Hematopoietic multipotent progenitor cell treated with erythropoietin and hydrocortisone succinate and interleukin-3 and kit ligand, for 4 days (in vitro differentiated cells): ENCODE results near the gene APOA4.
"Not testable (repeated sequence)": the region's sequence is repeated elsewhere in the genome, so short reads cannot be mapped to it uniquely, and the experiment has no call there.

ENCODE experiments used
- DNase-seq: peaks from one replicate; pipeline ENCODE4 v3.0.0-alpha.2; 2015

APOA4 gene

DNA sequence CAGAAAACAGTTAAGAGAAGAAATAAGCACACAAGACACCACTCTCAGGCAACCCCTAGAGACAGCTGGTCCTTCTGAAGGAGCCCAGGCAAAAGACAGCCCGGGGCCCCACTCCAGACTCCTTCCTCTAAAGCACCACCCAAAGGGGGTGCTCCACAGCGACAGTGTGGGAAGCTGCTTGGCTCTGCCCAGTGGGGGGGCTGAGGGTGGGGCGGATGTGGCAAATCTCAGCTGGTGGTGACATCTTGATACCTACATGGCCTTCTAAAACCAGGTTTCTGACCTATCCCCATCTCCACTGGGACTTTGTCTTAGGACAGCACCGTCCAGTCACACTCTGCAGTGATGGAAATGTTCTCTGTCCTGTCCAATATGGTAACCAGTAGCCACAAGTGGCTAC is 24.5 kb upstream of the APOA4 start:
- DNase-seq: no peak

DNA sequence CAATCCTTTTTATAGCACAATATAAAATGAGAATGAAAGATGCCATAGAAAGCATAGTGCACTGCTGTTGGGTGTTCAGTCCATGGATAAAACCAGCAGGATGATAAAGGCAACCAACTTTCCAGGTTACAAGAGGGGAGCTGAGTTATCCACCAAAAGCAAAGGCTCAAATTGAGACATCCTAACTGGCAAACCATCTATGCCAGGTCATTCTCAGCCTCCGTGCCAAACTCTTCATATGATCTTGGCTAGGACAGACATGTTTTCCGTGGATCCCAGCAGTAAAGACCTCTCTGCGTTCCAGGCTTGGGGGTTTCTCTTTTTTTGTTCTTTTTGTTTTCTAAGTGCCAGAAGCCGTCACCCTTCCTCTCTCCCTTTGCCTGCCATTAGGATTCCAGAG is 21.6 kb upstream of the APOA4 start:
- no peak for DNase-seq

DNA sequence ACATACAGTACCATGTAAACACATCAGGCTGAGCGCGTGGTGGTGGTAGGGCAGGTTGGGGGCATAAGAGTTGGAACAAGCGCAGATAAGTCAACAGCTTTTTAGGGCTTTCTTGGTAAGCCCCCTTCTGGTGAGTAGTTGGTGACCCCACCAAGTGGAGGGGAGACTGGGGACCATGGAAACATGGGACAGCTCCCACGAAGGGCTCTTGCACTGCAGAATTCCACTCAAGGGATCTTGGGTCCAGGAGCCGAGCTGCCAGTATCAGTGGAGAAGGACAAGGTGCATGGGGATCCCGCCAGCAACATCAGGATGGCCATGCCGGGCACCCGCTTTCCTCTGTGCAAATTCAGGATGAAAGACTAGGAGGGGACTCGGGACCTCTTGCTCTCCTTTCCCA is 20.6 kb upstream of the APOA4 start:
- DNase-seq: no peak

DNA sequence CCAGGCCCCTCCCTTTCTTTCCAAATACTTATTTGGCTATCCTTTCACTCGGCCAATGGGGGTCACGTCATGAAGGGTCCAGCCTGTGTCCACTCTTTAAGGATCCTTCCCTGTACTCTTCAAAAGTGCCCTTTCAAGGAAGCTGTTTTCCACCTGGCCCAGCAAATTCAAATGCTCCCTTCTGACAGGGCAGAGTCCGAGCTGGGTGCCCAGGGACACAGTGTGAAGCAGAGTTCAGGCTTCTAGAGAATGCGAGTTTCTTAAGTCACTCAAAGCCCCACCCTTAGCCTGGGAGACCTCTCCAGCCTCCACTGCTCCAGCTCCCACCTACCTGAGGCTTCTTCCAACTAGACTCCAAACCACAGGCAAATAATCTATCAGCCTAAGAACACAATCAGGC is 19.8 kb upstream of the APOA4 start:
- no peak for DNase-seq

DNA sequence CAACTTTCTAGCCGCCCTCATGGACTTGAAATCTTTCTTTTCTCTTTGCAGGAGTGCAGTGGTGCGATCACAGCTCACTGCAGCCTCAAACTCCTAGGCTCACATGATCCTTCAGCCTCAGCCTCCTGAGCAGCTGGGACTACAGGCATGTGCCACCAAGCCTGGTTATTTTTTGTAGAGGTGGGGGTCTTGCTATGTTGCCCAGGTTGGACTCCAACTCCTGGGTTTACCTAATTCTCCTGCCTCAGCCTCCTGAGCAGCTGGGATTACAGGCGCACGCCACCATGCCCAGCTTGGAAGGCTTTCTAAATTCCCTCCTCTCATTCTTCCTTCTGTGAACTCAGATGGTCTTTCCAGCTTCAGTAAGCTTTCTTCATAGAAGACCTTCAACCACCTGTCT is 19.0 kb upstream of the APOA4 start:
- DNase-seq: no peak

DNA sequence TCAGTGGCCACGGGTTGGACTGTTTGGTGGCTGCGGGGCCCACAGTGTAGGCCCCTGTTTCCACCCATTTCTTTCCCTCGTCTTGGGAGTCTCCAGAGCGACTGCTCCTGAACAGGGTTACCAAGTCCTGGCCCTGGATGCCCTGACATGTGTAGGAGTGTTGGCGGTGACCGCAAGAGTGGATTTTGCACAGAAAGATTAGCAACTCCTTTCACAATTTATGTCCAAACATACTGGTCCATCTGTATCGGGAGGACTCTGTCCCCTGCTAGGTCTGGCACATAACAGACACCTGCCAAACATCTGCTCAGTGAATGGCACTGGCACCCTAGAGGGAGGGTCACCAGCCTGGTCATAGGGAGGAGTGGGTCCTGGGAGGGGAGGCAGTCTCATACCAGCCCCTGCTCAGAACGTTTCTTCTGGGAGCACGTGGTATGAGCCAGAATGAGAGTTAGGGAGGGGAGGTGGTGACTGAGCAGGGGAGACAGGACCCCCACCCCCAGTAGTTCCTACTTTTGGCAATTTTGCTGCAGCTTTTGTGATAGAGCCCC is 17.7 kb upstream of the APOA4 start:
- no peak for DNase-seq

DNA sequence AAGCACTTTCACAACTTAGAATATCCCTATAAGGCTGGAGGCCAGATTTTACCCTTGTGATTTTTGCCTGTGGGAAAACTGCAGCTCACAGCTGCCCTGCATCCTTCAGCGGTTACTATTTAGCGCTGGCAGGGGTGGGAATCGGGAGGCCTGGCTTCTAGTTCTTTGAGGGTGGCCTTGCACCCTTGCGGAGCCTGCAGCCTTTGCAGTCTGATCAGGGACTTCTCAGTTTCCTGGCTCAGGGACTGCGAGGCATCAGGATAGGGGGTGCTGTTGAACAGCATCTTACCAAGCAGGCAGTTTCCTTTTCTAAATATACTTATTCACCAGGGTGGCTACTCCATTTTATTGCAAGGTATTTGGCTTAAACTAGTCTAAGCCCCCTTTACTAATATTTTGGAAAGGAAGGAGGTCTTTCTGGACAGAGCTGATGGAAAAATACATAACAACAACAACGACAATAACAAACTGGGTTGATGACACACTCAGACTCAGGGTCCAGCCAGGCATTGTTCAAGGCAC is 17.2 kb upstream of the APOA4 start:
- DNase-seq: peak; percentile 49

DNA sequence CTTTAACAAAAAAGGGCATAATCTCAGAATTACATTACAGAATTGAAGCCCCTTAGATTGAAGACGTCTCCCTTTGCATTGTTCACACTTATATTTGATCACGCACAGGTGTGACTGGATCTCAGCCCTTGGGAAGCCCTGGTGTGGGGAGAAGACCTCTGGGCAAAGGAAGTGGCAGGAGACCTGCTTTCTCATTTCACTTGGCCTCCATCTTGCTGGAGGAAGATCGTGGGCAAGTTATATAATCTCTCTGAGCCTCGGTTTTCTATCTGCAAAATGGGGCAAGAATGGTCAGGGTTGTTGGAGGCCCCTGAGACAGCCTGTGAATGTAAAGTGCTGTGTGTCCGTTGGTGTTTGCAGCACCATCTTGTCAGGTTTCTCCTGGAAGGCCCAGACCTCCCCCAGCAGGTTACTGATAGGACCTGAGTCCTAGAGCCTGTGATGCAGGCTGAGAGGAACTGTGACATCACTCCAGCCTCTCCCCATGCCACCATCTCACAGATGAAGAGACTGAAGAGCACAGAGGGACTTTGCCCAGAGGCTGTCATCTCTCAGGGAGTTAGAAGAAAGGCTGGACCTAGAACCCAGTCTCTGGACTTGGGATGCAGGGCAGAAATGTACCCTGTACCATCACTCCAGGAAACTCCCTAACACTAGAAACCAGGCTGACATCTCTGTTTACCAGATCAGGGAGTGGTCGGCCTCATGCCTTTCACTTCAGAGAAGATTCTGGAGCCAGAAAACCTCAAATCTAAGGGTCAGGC is 15.4 kb upstream of the APOA4 start:
- DNase-seq: no peak

DNA sequence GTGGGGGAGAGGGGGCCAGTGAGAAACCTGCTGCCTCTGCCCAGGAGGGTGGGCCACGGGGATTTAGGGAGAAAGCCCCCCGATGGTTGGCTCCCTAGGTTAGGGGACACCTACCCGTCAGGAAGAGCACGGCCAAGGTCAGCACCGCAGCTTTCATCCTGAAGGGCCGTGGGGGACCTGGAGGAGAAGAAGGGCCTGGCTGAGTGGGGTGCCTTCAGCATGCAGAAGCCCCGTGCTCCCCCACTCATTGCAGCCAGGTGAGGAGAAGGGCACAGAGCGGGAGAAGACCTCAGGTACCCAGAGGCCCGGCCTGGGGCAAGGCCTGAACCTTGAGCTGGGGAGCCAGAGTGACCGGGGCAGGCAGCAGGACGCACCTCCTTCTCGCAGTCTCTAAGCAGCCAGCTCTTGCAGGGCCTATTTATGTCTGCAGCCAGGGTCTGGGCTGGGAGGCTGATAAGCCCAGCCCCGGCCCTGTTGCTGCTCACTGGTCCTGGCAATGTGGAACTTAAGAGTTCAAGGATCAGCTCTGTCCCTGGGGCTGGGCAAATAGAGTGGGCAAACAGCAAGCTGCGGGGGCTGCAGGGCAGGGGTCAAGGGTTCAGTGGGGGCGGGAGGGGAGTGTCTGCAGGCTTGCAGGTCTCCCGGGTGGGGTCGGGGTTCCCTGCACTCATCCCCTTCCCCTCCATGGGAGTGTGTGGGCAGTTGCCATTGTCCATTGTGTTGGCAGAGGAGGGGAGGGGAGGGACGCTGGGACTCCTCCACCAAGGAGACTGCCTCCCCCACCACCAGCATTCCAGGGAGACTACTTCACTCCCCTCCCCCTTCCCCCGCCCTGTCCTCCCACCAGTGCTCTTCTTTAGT is 14.4 kb upstream of the APOA4 start, which contains the start of gene APOA1:
TSS of gene APOA1 (minus strand) at position 392 of the 861 bp plus-strand sequence. CDS start at position 157, 235 bp downstream.
- no peak for DNase-seq

DNA sequence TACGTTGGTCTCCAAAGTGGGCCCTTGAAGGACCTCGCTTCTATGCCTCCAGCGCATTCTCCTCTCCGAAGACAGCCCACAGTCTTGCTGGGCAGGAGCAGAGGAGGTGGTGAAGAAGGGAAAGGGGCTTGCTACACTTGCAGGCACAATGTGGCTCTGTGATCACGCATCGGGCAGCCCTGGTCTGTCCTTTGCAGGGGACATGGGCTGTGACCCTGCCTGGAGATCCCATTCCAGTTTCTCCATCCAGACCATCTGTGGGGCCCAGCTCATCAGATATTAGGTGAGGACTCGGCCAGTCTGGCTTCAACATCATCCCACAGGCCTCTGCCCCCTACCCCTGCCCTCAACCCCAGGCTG is 13.5 kb upstream of the APOA4 start:
- DNase-seq: no peak

DNA sequence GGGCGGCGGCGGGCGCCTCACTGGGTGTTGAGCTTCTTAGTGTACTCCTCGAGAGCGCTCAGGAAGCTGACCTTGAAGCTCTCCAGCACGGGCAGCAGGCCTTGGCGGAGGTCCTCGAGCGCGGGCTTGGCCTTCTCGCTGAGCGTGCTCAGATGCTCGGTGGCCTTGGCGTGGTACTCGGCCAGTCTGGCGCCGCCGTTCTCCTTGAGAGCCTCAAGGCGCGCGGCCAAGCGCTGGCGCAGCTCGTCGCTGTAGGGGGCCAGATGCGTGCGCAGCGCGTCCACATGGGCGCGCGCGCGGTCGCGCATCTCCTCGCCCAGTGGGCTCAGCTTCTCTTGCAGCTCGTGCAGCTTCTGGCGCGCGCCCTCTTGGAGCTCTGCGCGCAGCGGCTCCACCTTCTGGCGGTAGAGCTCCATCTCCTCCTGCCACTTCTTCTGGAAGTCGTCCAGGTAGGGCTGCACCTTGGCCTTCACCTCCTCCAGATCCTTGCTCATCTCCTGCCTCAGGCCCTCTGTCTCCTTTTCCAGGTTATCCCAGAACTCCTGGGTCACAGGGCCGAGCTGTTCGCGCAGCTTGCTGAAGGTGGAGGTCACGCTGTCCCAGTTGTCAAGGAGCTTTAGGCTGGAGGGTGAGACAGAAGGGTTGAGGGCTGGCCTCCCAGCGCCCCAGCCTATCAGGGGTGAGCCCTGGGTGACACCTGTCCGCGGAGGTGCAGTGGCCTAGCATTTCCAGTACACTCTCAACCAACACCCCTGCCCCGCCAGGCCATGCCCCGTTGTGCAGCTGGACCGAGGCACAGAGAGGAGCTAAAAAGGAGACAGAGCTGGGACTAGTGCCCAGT is 12.9 kb upstream of the APOA4 start:
- DNase-seq: peak; percentile 97

DNA sequence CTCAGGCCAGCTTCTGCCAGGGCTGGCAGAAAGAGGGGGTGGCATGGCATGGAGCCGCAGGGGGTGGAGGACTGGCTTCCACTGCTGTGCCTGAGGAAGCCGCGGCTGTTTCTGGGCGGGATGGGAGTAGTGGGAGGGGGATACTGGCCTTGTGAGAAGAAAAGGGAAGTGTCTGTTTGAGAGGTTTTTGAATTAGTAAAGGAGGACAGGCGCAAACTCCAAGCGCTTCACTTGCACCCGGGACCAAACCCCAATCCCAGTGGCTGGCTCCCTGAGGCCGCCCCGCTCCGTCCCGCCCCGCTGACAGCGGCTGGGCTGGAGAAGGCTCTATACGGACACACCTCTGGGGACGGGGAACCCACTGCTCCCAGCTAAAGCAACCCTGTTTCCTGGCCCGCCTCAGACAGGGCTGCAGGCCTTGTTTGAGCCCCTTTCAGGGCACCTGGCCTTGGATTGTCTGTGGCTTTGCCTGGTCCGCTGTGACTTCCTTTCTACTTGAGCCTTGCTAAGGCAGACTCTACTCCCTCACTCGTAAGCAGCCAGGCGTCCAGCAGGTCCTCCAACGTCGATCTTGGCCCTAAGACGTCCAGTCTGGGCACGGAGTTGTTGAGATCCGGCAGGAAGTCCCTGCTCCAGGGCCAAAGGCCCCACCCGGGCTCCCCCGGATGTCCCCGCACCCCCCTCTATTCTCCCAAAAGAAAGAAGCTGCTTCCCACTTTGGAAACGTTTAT is 12.1 kb upstream of the APOA4 start:
- DNase-seq: peak; percentile 74

DNA sequence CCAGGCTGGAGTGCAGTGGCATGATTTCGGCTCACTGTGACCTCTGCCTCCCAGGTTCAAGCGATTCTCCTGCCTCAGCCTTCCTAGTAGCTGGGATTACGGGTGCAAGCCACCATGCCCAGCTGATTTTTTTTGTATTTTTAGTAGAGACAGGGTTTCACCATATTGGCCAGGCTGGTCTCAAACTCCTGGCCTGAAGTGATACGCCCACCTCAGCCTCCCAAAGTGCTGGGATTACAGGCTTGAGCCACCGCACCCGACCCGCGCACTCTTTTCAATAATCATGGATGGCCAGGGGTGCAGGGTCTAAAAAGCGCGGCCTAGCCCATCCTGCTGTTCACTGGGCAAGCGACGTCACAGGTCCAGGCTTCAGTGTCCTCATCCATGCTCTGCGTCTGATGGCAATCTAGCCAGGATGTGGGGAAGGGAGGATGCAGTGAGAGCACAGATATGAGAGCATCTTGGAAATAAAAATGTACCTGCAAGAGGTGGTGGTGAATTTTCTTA is 11.5 kb upstream of the APOA4 start:
- DNase-seq: not testable (repeated sequence)

DNA sequence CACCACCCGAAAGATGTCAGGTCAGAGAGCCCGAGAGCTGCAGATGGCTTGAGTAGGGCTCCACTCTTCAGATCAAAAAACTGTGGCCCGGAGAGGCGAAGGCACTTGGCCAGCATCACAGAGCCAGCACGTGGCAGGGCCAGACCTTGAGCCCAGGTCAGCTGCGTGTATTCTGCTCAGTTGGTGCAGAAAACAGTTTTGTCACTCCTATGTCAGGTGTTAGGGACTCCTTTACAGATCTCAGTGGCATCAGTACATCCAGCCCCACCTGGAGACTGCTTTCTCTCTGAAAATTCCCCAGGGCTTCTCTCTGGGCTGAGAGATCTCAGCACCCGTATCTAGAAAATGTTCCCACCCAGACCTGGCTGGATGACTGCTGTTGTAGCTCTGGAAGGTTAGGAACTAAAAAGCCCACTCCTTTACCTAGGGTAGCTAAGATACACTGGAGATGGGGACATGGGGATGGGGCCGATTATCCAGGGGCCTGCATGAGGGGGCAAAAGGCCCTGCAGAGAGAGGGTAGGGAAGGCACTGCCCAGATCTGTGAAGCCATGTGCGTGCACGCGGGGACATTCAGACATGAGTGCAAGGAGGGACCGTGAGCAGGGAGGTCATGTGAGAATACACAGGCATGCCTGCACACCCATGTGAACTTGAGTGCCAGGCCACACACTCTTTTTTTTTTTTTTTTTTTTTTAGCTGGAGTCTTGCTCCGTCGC is 10.9 kb upstream of the APOA4 start:
- no peak for DNase-seq

DNA sequence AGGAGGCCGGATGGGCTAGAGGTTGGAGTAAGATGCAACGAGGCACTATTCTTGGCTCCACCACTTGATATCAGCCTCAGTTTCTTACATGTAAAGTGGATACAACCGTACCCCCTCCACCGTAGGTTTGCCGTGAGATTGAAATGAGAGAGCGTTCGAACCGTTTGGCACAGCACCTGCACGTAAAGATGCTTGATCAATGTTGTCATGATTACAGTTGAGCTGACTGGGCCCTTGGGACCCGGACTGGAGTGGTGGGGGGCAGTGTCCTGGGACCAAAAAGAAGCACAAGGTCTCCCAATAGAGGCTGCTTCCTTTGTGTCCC is 10.3 kb upstream of the APOA4 start:
- DNase-seq: no peak

DNA sequence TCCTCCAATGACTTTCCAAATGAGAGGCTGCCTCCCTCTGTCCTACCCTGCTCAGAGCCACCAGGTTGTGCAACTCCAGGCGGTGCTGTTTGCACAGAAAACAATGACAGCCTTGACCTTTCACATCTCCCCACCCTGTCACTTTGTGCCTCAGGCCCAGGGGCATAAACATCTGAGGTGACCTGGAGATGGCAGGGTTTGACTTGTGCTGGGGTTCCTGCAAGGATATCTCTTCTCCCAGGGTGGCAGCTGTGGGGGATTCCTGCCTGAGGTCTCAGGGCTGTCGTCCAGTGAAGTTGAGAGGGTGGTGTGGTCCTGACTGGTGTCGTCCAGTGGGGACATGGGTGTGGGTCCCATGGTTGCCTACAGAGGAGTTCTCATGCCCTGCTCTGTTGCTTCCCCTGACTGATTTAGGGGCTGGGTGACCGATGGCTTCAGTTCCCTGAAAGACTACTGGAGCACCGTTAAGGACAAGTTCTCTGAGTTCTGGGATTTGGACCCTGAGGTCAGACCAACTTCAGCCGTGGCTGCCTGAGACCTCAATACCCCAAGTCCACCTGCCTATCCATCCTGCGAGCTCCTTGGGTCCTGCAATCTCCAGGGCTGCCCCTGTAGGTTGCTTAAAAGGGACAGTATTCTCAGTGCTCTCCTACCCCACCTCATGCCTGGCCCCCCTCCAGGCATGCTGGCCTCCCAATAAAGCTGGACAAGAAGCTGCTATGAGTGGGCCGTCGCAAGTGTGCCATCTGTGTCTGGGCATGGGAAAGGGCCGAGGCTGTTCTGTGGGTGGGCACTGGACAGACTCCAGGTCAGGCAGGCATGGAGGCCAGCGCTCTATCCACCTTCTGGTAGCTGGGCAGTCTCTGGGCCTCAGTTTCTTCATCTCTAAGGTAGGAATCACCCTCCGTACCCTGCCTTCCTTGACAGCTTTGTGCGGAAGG is 9.5 kb upstream of the APOA4 start:
- no peak for DNase-seq

DNA sequence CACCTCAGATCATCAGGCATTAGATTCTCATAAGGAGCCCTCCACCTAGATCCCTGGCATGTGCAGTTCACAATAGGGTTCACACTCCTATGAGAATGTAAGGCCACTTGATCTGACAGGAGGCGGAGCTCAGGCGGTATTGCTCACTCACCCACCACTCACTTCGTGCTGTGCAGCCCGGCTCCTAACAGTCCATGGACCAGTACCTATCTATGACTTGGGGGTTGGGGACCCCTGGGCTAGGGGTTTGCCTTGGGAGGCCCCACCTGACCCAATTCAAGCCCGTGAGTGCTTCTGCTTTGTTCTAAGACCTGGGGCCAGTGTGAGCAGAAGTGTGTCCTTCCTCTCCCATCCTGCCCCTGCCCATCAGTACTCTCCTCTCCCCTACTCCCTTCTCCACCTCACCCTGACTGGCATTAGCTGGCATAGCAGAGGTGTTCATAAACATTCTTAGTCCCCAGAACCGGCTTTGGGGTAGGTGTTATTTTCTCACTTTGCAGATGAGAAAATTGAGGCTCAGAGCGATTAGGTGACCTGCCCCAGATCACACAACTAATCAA is 8.8 kb upstream of the APOA4 start:
- DNase-seq: no peak

DNA sequence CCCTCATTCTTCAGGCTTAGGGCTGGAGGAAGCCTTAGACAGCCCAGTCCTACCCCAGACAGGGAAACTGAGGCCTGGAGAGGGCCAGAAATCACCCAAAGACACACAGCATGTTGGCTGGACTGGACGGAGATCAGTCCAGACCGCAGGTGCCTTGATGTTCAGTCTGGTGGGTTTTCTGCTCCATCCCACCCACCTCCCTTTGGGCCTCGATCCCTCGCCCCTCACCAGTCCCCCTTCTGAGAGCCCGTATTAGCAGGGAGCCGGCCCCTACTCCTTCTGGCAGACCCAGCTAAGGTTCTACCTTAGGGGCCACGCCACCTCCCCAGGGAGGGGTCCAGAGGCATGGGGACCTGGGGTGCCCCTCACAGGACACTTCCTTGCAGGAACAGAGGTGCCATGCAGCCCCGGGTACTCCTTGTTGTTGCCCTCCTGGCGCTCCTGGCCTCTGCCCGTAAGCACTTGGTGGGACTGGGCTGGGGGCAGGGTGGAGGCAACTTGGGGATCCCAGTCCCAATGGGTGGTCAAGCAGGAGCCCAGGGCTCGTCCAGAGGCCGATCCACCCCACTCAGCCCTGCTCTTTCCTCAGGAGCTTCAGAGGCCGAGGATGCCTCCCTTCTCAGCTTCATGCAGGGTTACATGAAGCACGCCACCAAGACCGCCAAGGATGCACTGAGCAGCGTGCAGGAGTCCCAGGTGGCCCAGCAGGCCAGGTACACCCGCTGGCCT is 7.2 kb upstream of the APOA4 start:
- no peak for DNase-seq
